IMR-90 (cell line): ENCODE results near the gene CCDC63. TPM values are rescaled to one million over a fixed set of nuclear protein-coding genes. Genes with fewer than 3 reads are reported as not detected.

Experiments used
- ATAC-seq: fragments of 200-7000 bp; cut with Tn5 transposase; 2 replicates; pipeline ENCODE4 v1.9.1; 2020; ENCODE audit warnings: low read depth, mild to moderate bottlenecking, moderate library complexity
- BruUV-seq: library from RNA; stranded (reverse); fragments of 400-500 nt; replicated peaks from 2 replicates; lab custom pipeline; 2021; lab: Mats Ljungman, UMichigan
- CTCF ChIA-PET: fragments of 300-600 bp; formaldehyde crosslinking; extraction: SDS; loops from one replicate; lab custom pipeline; 2021; ENCODE audit warnings: antibody characterized with exemption; lab: Yijun Ruan, JAX
- POLR2A ChIA-PET: fragments of 300-600 bp; sonication (Branson Sonifier 250); formaldehyde crosslinking; loops from one replicate; lab custom pipeline; 2022; ENCODE audit warnings: antibody characterized with exemption; ENCODE audit not compliant: unreplicated experiment; lab: Charles Lee
- DNase-seq: peaks from one replicate; pipeline ENCODE4 v3.0.0; 2013
- H2AFZ ChIP-seq: replicated peaks from 2 replicates; pipeline ENCODE3; 2013; ENCODE audit warnings: low read length, mild to moderate bottlenecking; ENCODE audit not compliant: poor library complexity
- H2AK5ac ChIP-seq: 2 replicates; pipeline ENCODE4 v1.6.1; 2013; ENCODE audit warnings: low read depth, low read length, inconsistent platforms
- H2AK9ac ChIP-seq: replicated peaks from 2 replicates; pipeline ENCODE3; 2013; ENCODE audit warnings: mild to moderate bottlenecking, low read depth, low read length, moderate library complexity; ENCODE audit not compliant: poor library complexity
- H2BK120ac ChIP-seq: 2 replicates; pipeline ENCODE4 v1.6.1; 2013; ENCODE audit warnings: low read depth, low read length, inconsistent platforms
- H2BK15ac ChIP-seq: 3 replicates; pipeline ENCODE4 v1.6.1; 2013; ENCODE audit warnings: low read depth, low read length, inconsistent platforms
- H2BK20ac ChIP-seq: 2 replicates; pipeline ENCODE4 v1.6.1; 2013; ENCODE audit warnings: low read depth, mild to moderate bottlenecking, inconsistent platforms, low read length, moderate library complexity
- H2BK5ac ChIP-seq: 2 replicates; pipeline ENCODE4 v1.6.1; 2013; ENCODE audit warnings: mild to moderate bottlenecking, low read depth, low read length, inconsistent platforms; ENCODE audit not compliant: poor library complexity, severe bottlenecking
- H3K14ac ChIP-seq: replicated peaks from 2 replicates; pipeline ENCODE4 v1.6.1; 2013; ENCODE audit warnings: low read depth, low read length, inconsistent platforms
- H3K18ac ChIP-seq: 2 replicates; pipeline ENCODE4 v1.6.1; 2013; ENCODE audit warnings: low read depth, low read length, control low read depth
- H3K23ac ChIP-seq: 2 replicates; pipeline ENCODE4 v1.6.1; 2013; ENCODE audit warnings: low read depth, low read length, inconsistent platforms
- H3K27ac ChIP-seq: 2 replicates; pipeline ENCODE4 v1.5.1; 2013; ENCODE audit warnings: mild to moderate bottlenecking, control low read depth, low read length; ENCODE audit not compliant: insufficient read depth
- H3K27me3 ChIP-seq: 2 replicates; pipeline ENCODE4 v1.6.1; 2013; ENCODE audit warnings: low read length; ENCODE audit not compliant: control insufficient read depth, insufficient read depth
- H3K36me3 ChIP-seq: 2 replicates; pipeline ENCODE4 v1.6.1; 2013; ENCODE audit warnings: low read length, mixed read lengths; ENCODE audit not compliant: control insufficient read depth, insufficient read depth
- H3K4ac ChIP-seq: 2 replicates; pipeline ENCODE4 v1.6.1; 2013; ENCODE audit warnings: low read depth, low read length, inconsistent platforms
- H3K4me1 ChIP-seq: 2 replicates; pipeline ENCODE4 v1.6.1; 2013; ENCODE audit warnings: low read length, mixed read lengths; ENCODE audit not compliant: control insufficient read depth, insufficient read depth
- H3K4me2 ChIP-seq: 2 replicates; pipeline ENCODE4 v1.6.1; 2013; ENCODE audit warnings: low read depth, mild to moderate bottlenecking, control low read depth, low read length, moderate library complexity
- H3K4me3 ChIP-seq: 2 replicates; pipeline ENCODE4 v1.5.1; 2013; ENCODE audit warnings: low read depth, mild to moderate bottlenecking, control low read depth, low read length, moderate library complexity; ENCODE audit not compliant: insufficient read depth
- H3K56ac ChIP-seq: 2 replicates; pipeline ENCODE4 v1.6.1; 2013; ENCODE audit warnings: low read length, inconsistent platforms; ENCODE audit not compliant: insufficient read depth; ENCODE audit errors: extremely low read depth
- H3K79me1 ChIP-seq, 2 experiments: 2 replicates each; pipeline ENCODE4 v1.6.1; 2013; ENCODE audit warnings: low read length in 2 of 2, inconsistent platforms in 1 of 2, low read depth in 1 of 2
- H3K9ac ChIP-seq: 2 replicates; pipeline ENCODE4 v1.6.1; 2013; ENCODE audit warnings: low read depth, low read length, control low read depth
- H3K9me1 ChIP-seq: 2 replicates; pipeline ENCODE4 v1.6.1; 2013; ENCODE audit warnings: low read length, inconsistent platforms; ENCODE audit not compliant: insufficient read depth
- H3K9me3 ChIP-seq: 2 replicates; pipeline ENCODE4 v1.6.1; 2013; ENCODE audit warnings: low read length; ENCODE audit not compliant: control insufficient read depth, insufficient read depth
- H4K20me1 ChIP-seq: 2 replicates; pipeline ENCODE4 v1.6.1; 2013; ENCODE audit warnings: low read length, inconsistent platforms; ENCODE audit not compliant: insufficient read depth
- H4K5ac ChIP-seq: 2 replicates; pipeline ENCODE4 v1.6.1; 2013; ENCODE audit warnings: mild to moderate bottlenecking, low read depth, low read length, control low read depth
- H4K8ac ChIP-seq, 2 experiments: 2 replicates each; pipeline ENCODE4 v1.6.1; 2013; ENCODE audit warnings: low read depth in 2 of 2, low read length in 2 of 2, control low read depth in 1 of 2, inconsistent platforms in 1 of 2
- H4K91ac ChIP-seq: 2 replicates; pipeline ENCODE4 v1.6.1; 2013; ENCODE audit warnings: low read depth, low read length, inconsistent platforms; ENCODE audit not compliant: insufficient read depth
- CHD1 ChIP-seq: IDR thresholded peaks from 2 replicates; pipeline ENCODE4 v1.6.1; 2012; ENCODE audit warnings: low read depth, low read length, improper control_type of control experiment
- CTCF ChIP-seq: conservative IDR thresholded peaks from 2 replicates; pipeline ENCODE4 v1.5.1; 2012; ENCODE audit warnings: mild to moderate bottlenecking, low read depth, low read length, improper control_type of control experiment
- FOS ChIP-seq: fragments of 150-350 bp; IDR thresholded peaks from 2 replicates; pipeline ENCODE4 v1.6.1; 2016; ENCODE audit warnings: low read depth, low read length
- MAZ ChIP-seq: IDR thresholded peaks from 2 replicates; pipeline ENCODE4 v1.6.1; 2012; ENCODE audit warnings: low read depth, mild to moderate bottlenecking, low read length, improper control_type of control experiment, moderate library complexity, borderline replicate concordance
- MXI1 ChIP-seq: IDR thresholded peaks from 2 replicates; pipeline ENCODE4 v1.6.1; 2012; ENCODE audit warnings: low read depth, mild to moderate bottlenecking, low read length, moderate library complexity, borderline replicate concordance
- NFE2L2 ChIP-seq: fragments of 150-350 bp; IDR thresholded peaks from 2 replicates; pipeline ENCODE4 v1.6.1; 2016; ENCODE audit warnings: low read depth, mild to moderate bottlenecking, low read length
- RAD21 ChIP-seq: IDR thresholded peaks from 2 replicates; pipeline ENCODE4 v1.6.1; 2012; ENCODE audit warnings: low read length, improper control_type of control experiment
- RCOR1 ChIP-seq: IDR thresholded peaks from 2 replicates; pipeline ENCODE4 v1.6.1; 2012; ENCODE audit warnings: mild to moderate bottlenecking, low read length, improper control_type of control experiment; ENCODE audit not compliant: insufficient replicate concordance
- RFX5 ChIP-seq: IDR thresholded peaks from 2 replicates; pipeline ENCODE4 v1.8.0; 2012; ENCODE audit warnings: low read depth, mild to moderate bottlenecking, low read length, moderate library complexity
- WGBS, 2 experiments: methylation state at CpG; one replicate each; pipeline versions ENCODE4 v1.1.5 to v1.1.7; 2013; ENCODE audit warnings: missing lambda C conversion rate in 2 of 2; ENCODE audit not compliant: insufficient read length in 1 of 2; ENCODE audit errors: extremely low coverage in 2 of 2; 5-methylcytosine and 5-hydroxymethylcytosine counted together
- dilution Hi-C: fragments of 300-500 bp; cut with HindIII; formaldehyde crosslinking; loops from one replicate; pipeline ENCODE4 v1.14.3; 2018; ENCODE audit warnings: low sequenced_read_pairs; ENCODE audit not compliant: unreplicated experiment
- in situ Hi-C: fragments of 300-500 bp; cut with MboI; formaldehyde crosslinking; loops from 3 replicates; pipeline ENCODE4 v1.14.3; 2019; ENCODE audit warnings: low sequenced_read_pairs, inconsistent platforms, mixed read lengths
- intact Hi-C: fragments of 100-400 bp; cut with micrococcal nuclease; formaldehyde crosslinking; loops from 2 replicates; pipeline ENCODE4 v1.10.0; 2022
- polyA plus RNA-seq, 3 experiments: library from polyadenylated mRNA; depleted of rRNA; stranded (reverse); fragments of >200 nt; gene quantifications; 2 replicates each; pipeline ENCODE4 v1.2.3, GENCODE V29; 2012; ENCODE audit warnings: low replicate concordance in 1 of 3
- total RNA-seq: library from RNA; depleted of rRNA; stranded (reverse); fragments of >200 nt; gene quantifications from 2 replicates; pipeline ENCODE4 v1.2.3, GENCODE V29; 2012

The CCDC63 gene
- total and polyA plus RNA-seq, 2 of the 4 experiments (the other 2 are of a cell fraction) = not detected

- no peak overlapping the region for H2BK5ac ChIP-seq
- DNase-seq (no peak), ATAC-seq (no peak)
- BruUV-seq = no TSS peak
- no peak overlapping the region for H2BK15ac ChIP-seq
- H2BK120ac ChIP-seq = no peak overlapping the region
- H3K4me2 ChIP-seq = no peak overlapping the region
- POLR2A ChIA-PET = no interaction called here
- H3K9me3 ChIP-seq = no peaks in the 10 kb centered on the region
- no peaks in the 10 kb centered on the region for H3K36me3 ChIP-seq
- H3K27me3 ChIP-seq = no peaks in the 10 kb centered on the region
- no peaks in the 10 kb centered on the region for H3K79me1 ChIP-seq
- CTCF ChIA-PET = no interaction called here
- no peak overlapping the region for H4K8ac ChIP-seq
- H3K56ac ChIP-seq = no peak overlapping the region
- TF ChIP-seq RAD21 = no peak
- TF ChIP-seq MAZ = no peak
- no peak for TF ChIP-seq NFE2L2
- TF ChIP-seq RCOR1 = no peak
- no peak for TF ChIP-seq FOS
- no peak for TF ChIP-seq MXI1
- TF ChIP-seq RFX5 = no peak
- no peak for TF ChIP-seq CHD1
- TF ChIP-seq CTCF = no peak
- no peak overlapping the region for H2BK20ac ChIP-seq
- H3K9me1 ChIP-seq = 0 out of 2 replicates have a peak, but pooled peaks cover 2% of the 10 kb centered on the region
- no peak overlapping the region for H4K5ac ChIP-seq
- no peaks in the 10 kb centered on the region for H4K20me1 ChIP-seq
- H3K18ac ChIP-seq = no peak overlapping the region
- WGBS, 2 experiments = 52% methylated on average over 2 of the region's 7 CpGs; no CpG with 5 or more reads in 1 of the 2 experiments
- dilution Hi-C loops (no loop called here), intact Hi-C loops (no loop called here), in situ Hi-C loops (no loop called here)
- no peaks in the 10 kb centered on the region for H3K4me1 ChIP-seq
- no peak overlapping the region for H3K4me3 ChIP-seq
- no peak overlapping the region for H3K4ac ChIP-seq
- no peak overlapping the region for H3K23ac ChIP-seq
- no peak overlapping the region for H3K27ac ChIP-seq
- no peak overlapping the region for H4K91ac ChIP-seq
- no peak overlapping the region for H2AK5ac ChIP-seq
- no peak overlapping the region for H2AFZ ChIP-seq
- no peak overlapping the region for H3K9ac ChIP-seq
- no peak overlapping the region for H2AK9ac ChIP-seq
- no peak overlapping the region for H3K14ac ChIP-seq
Measured at GRCh38 chr12:110928700-110929099, 81.9 kb downstream of the CCDC63 start.
